GM19438 (cell line): ENCODE results near the gene PHYH.
"Not testable (repeated sequence)": the region's sequence is repeated elsewhere in the genome, so short reads cannot be mapped to it uniquely, and the experiment has no call there.

Experiments
- ATAC-seq: cut with Tn5 transposase; IDR thresholded peaks from one replicate; pipeline ENCODE4 v1.9.1; 2021; ENCODE audit warnings: low read depth; ENCODE audit not compliant: unreplicated experiment

The PHYH gene

GRCh38 chr10:13299437-13300287 lies at the start of gene PHYH:
PHYH (minus strand) TSS chr10:13300064; CDS start chr10:13300042, 22 bp downstream.
- ATAC-seq = peak; percentile 66

GRCh38 chr10:13348216-13349017 lies 48.6 kb upstream of the PHYH start, which contains the start of gene SEPHS1:
SEPHS1 (minus strand) TSS chr10:13348293; CDS start chr10:13344950, 3,343 bp downstream.
- ATAC-seq = peak; percentile 39

GRCh38 chr10:13347500-13348156 lies 47.8 kb upstream of the PHYH start:
- peak; percentile 40 for ATAC-seq

GRCh38 chr10:13347043-13347499 lies 47.2 kb upstream of the PHYH start:
- ATAC-seq = peak; percentile 21

- ATAC-seq = no peak
Observed at GRCh38 chr10:13346283-13347042, 46.6 kb upstream of the PHYH start.

- ATAC-seq = peak; percentile 82
Observed at GRCh38 chr10:13340626-13341376, 40.9 kb upstream of the PHYH start.

- ATAC-seq = no peak
Observed at GRCh38 chr10:13340068-13340467, 40.2 kb upstream of the PHYH start.

- ATAC-seq = no peak
Observed at GRCh38 chr10:13338390-13339110, 38.7 kb upstream of the PHYH start.

- ATAC-seq = no peak
Observed at GRCh38 chr10:13337827-13338196, 37.9 kb upstream of the PHYH start.

GRCh38 chr10:13337128-13337826 lies 37.4 kb upstream of the PHYH start:
- no peak for ATAC-seq

GRCh38 chr10:13335881-13336280 lies 36.0 kb upstream of the PHYH start:
- ATAC-seq = no peak

GRCh38 chr10:13334556-13334955 lies 34.7 kb upstream of the PHYH start:
- ATAC-seq = no peak

- ATAC-seq = no peak
Observed at GRCh38 chr10:13331646-13332045, 31.8 kb upstream of the PHYH start.

- ATAC-seq = not testable (repeated sequence)
Observed at GRCh38 chr10:13330980-13331379, 31.1 kb upstream of the PHYH start.

- ATAC-seq = no peak
Observed at GRCh38 chr10:13329565-13329964, 29.7 kb upstream of the PHYH start.

- no peak for ATAC-seq
Observed at GRCh38 chr10:13328613-13329012, 28.7 kb upstream of the PHYH start.

GRCh38 chr10:13328126-13328525 lies 28.3 kb upstream of the PHYH start:
- no peak for ATAC-seq

GRCh38 chr10:13327534-13327933 lies 27.7 kb upstream of the PHYH start:
- no peak for ATAC-seq
